Cardiac fibroblast (primary cell): ENCODE measurements around the gene PNMA8C.
A peak's percentile ranks its signal among the peaks of the same experiment; 100 is the strongest.
"Not testable (repeated sequence)": the region's sequence is repeated elsewhere in the genome, so short reads cannot be mapped to it uniquely, and the experiment has no call there.

Experiments
- DNase-seq, 2 donors: peaks; one replicate each; pipeline versions ENCODE4 v3.0.0 to v3.0.0-alpha.2; 2010; ENCODE audit warnings: low read depth in 2 of 2
- H3K4me3 ChIP-seq, 2 donors: replicated peaks in 1 of 2; 1 replicate in 1 of 2; 2 replicates in 1 of 2; pipeline ENCODE4 v1.5.1; 2011; ENCODE audit warnings: low read depth in 2 of 2, low read length in 2 of 2, mild to moderate bottlenecking in 2 of 2, moderate library complexity in 1 of 2
- CTCF ChIP-seq: IDR thresholded peaks from one replicate; pipeline ENCODE4 v1.5.1; 2011; ENCODE audit warnings: low read depth, mild to moderate bottlenecking, low read length, inconsistent platforms

Gene PNMA8C

GRCh38 chr19:46426035-46426505 is 2.7 kb downstream of the PNMA8C start:
- DNase-seq, result no peak
- TF ChIP-seq CTCF, result no peak
- peak overlapping the region; percentile 54 to 58 for H3K4me3 ChIP-seq

- no peak for TF ChIP-seq CTCF
- DNase-seq, result no peak
- H3K4me3 ChIP-seq, result no peak overlapping the region
Measured at GRCh38 chr19:46423188-46423587, 5.5 kb downstream of the PNMA8C start.

GRCh38 chr19:46422344-46422743 is 6.4 kb downstream of the PNMA8C start:
- no peak for TF ChIP-seq CTCF
- DNase-seq, result no peak
- no peak overlapping the region for H3K4me3 ChIP-seq

- H3K4me3 ChIP-seq, result no peak overlapping the region
- no peak for DNase-seq
- TF ChIP-seq CTCF, result no peak
Measured at GRCh38 chr19:46420056-46420455, 8.7 kb downstream of the PNMA8C start.

- peak overlapping the region; percentile 32 to 42 for H3K4me3 ChIP-seq
- peak; percentile 86 to 95 for DNase-seq
Measured at GRCh38 chr19:46415804-46416709, 12.7 kb downstream of the PNMA8C start.

GRCh38 chr19:46414899-46415298 is 13.8 kb downstream of the PNMA8C start:
- DNase-seq, result not testable (repeated sequence)

GRCh38 chr19:46413262-46414031 is 15.3 kb downstream of the PNMA8C start, which contains the start of gene CCDC8:
Gene CCDC8, minus strand, starts transcription at chr19:46413564. Its CDS starts 754 bp downstream, at chr19:46412810.
- TF ChIP-seq CTCF, result no peak
- peak; percentile 85 to 99 for DNase-seq
- peak within 1 kb of the TSS; percentile 55 to 74 for H3K4me3 ChIP-seq

More at GRCh38 chr19:46414899-46415298, 13.8 kb downstream of the PNMA8C start:
- not testable (repeated sequence) for H3K4me3 ChIP-seq
